GM12878 (cell line): ENCODE results near the gene PLP2. TPM values are rescaled to one million over a fixed set of nuclear protein-coding genes. Genes with fewer than 3 reads are reported as not detected.

Experiments
- ATAC-seq: fragments of 200-7000 bp; cut with Tn5 transposase; 3 replicates; pipeline ENCODE4 v1.9.1; 2020; ENCODE audit warnings: mild to moderate bottlenecking, moderate library complexity
- BruUV-seq: library from RNA; stranded (reverse); fragments of 400-500 nt; replicated peaks from 2 replicates; lab custom pipeline; 2021; lab: Mats Ljungman, UMichigan
- CTCF ChIA-PET: fragments of 300-600 bp; sonication (Branson Sonifier 250); formaldehyde crosslinking; extraction: SDS; loops from one replicate; lab custom pipeline; 2021; ENCODE audit warnings: inconsistent platforms; lab: Yijun Ruan, JAX
- POLR2A ChIA-PET: fragments of 350-600 bp; formaldehyde crosslinking; extraction: SDS; loops from one replicate; lab custom pipeline; 2021; ENCODE audit warnings: inconsistent platforms; lab: Charles Lee
- RAD21 ChIA-PET: fragments of 300-600 bp; sonication (Branson Sonifier 250); formaldehyde crosslinking; loops from one replicate; lab custom pipeline; 2023; ENCODE audit warnings: antibody characterized with exemption; ENCODE audit not compliant: unreplicated experiment; lab: Charles Lee
- SMC1A ChIA-PET: fragments of 300-600 bp; sonication (Branson Sonifier 250); formaldehyde crosslinking; loops from one replicate; lab custom pipeline; 2023; ENCODE audit not compliant: unreplicated experiment, uncharacterized antibody; lab: Charles Lee
- DNase-seq: peaks from one replicate; pipeline ENCODE4 v3.0.0-alpha.2; 2011; ENCODE audit warnings: low read depth, low spot score
- FAIRE-seq: peaks from 3 replicates; lab custom pipeline; 2011; peaks lifted over from hg19 to GRCh38; lab: Jason Lieb, UNC
- H2AFZ ChIP-seq: 2 replicates; pipeline ENCODE4 v1.6.0; 2011; ENCODE audit warnings: low read depth, low read length, control low read depth; ENCODE audit not compliant: control insufficient read depth
- H3K27ac ChIP-seq: 2 replicates; pipeline ENCODE4 v1.5.1; 2011; ENCODE audit warnings: control low read depth; ENCODE audit not compliant: control insufficient read depth, insufficient read depth
- H3K27me3 ChIP-seq, 2 experiments: replicated peaks in 1 of 2; 2 replicates each; pipeline versions ENCODE4 v1.6.0 to v1.6.1; 2011; ENCODE audit warnings: low read length in 1 of 2; ENCODE audit not compliant: control insufficient read depth in 2 of 2, insufficient read depth in 2 of 2
- H3K36me3 ChIP-seq, 2 experiments: 2 replicates each; pipeline ENCODE4 v1.5.1; 2011; ENCODE audit warnings: low read length in 1 of 2; ENCODE audit not compliant: control insufficient read depth in 2 of 2, insufficient read depth in 2 of 2
- H3K4me1 ChIP-seq: 2 replicates; pipeline ENCODE4 v1.6.1; 2011; ENCODE audit warnings: mild to moderate bottlenecking, low read length, moderate library complexity, mixed read lengths; ENCODE audit not compliant: control insufficient read depth, insufficient read depth
- H3K4me2 ChIP-seq: 2 replicates; pipeline ENCODE4 v1.6.0; 2011; ENCODE audit warnings: control low read depth; ENCODE audit not compliant: control insufficient read depth, insufficient read depth
- H3K4me3 ChIP-seq: fragments of 200-600 bp; sonication (generic); 2 replicates; pipeline ENCODE4 v1.5.1; 2016
- H3K79me2 ChIP-seq: 2 replicates; pipeline ENCODE4 v1.6.0; 2011; ENCODE audit warnings: low read length; ENCODE audit not compliant: control insufficient read depth, insufficient read depth
- H3K9ac ChIP-seq: 2 replicates; pipeline ENCODE4 v1.8.0; 2011; ENCODE audit warnings: low read length, control low read depth, mixed read lengths; ENCODE audit not compliant: control insufficient read depth, insufficient read depth
- H3K9me3 ChIP-seq: replicated peaks from 3 replicates; pipeline ENCODE4 v1.5.1; 2011; ENCODE audit warnings: mild to moderate bottlenecking, low read length; ENCODE audit not compliant: control insufficient read depth, insufficient read depth
- H4K20me1 ChIP-seq: 2 replicates; pipeline ENCODE4 v1.6.0; 2011; ENCODE audit not compliant: control insufficient read depth, insufficient read depth
- BCL3 ChIP-seq: IDR thresholded peaks from 2 replicates; pipeline ENCODE4 v1.6.1; 2011; ENCODE audit warnings: borderline replicate concordance, low read depth, mild to moderate bottlenecking, moderate library complexity, low read length; ENCODE audit not compliant: insufficient read depth, poor library complexity, severe bottlenecking
- CTCF ChIP-seq, 3 experiments: IDR thresholded peaks in 2 of 3; conservative IDR thresholded peaks in 1 of 3; 2 replicates each; pipeline ENCODE4 v1.5.1; 2011; ENCODE audit warnings: low read depth in 3 of 3, low read length in 3 of 3, mild to moderate bottlenecking in 3 of 3, control low read depth in 2 of 3, moderate library complexity in 2 of 3, inconsistent platforms in 1 of 3, mixed read lengths in 1 of 3; ENCODE audit not compliant: control insufficient read depth in 2 of 3, insufficient read depth in 1 of 3; ENCODE audit errors: extremely low read depth in 1 of 3
- HDGF ChIP-seq: fragments of 450-650 bp; IDR thresholded peaks from 2 replicates; pipeline ENCODE4 v1.6.1; 2016; ENCODE audit warnings: antibody characterized with exemption
- NFYB ChIP-seq: IDR thresholded peaks from 2 replicates; pipeline ENCODE4 v1.6.1; 2011; ENCODE audit warnings: low read depth, mild to moderate bottlenecking, low read length, improper control_type of control experiment, moderate library complexity; ENCODE audit not compliant: insufficient read depth
- RCOR1 ChIP-seq: conservative IDR thresholded peaks from 2 replicates; pipeline ENCODE4 v1.6.1; 2012; ENCODE audit warnings: low read depth, low read length, improper control_type of control experiment
- ZNF207 ChIP-seq: fragments of 450-650 bp; IDR thresholded peaks from 2 replicates; pipeline ENCODE4 v1.6.1; 2014; ENCODE audit warnings: antibody characterized with exemption, mild to moderate bottlenecking, borderline replicate concordance
- WGBS: methylation state at CpG from one replicate; pipeline ENCODE4 v1.1.6; 2016; ENCODE audit warnings: low lambda C conversion rate; ENCODE audit not compliant: insufficient replicate concordance, insufficient coverage; ENCODE audit errors: missing lambda C conversion rate; 5-methylcytosine and 5-hydroxymethylcytosine counted together
- in situ Hi-C: fragments of 300-500 bp; cut with MboI; formaldehyde crosslinking; loops from 9 replicates; pipeline ENCODE4 v1.14.3; 2018; ENCODE audit warnings: mixed read lengths
- intact Hi-C: fragments of 100-400 bp; cut with micrococcal nuclease; formaldehyde crosslinking; loops from one replicate; pipeline ENCODE4 v1.14.2; 2022; ENCODE audit not compliant: unreplicated experiment
- polyA plus RNA-seq, 11 experiments: library from polyadenylated mRNA; depleted of rRNA in 4 of 11; unstranded in 6 of 11; stranded (reverse) in 5 of 11; fragments of >200 nt; fragmentation: Nextera tagmentation in 4 of 11; fragmentation: Illumina TruSeq in 1 of 11; extraction: Ambion mirVana in 4 of 11; extraction: Trizol in 1 of 11; gene quantifications; 1 replicate in 1 of 11; 2 replicates in 10 of 11; pipeline versions ENCODE4 v1.2.1 to v1.2.3, GENCODE V29; 2011 to 2016; ENCODE audit warnings: inconsistent platforms in 2 of 11, missing spikeins in 2 of 11, low read depth in 1 of 11
- total RNA-seq, 4 experiments: library from RNA; depleted of rRNA in 3 of 4; stranded (reverse); fragments of >200 nt in 3 of 4; fragmentation: Illumina TruSeq in 1 of 4; extraction: Trizol in 1 of 4; gene quantifications; 2 replicates each; pipeline versions ENCODE4 v1.2.1 to v1.2.3, GENCODE V29; 2013 to 2021

The PLP2 gene
- total and polyA plus RNA-seq, 10 of the 15 experiments (the other 5 are each of a cell fraction or from before 2014, with no cell fraction given) = 56.6 to 177 (median 99.3) TPM

GRCh38 chrX:49193542-49193964 is 21.9 kb downstream of the PLP2 start:
- ATAC-seq = no peak
- no peak overlapping the region for H3K4me3 ChIP-seq
- H3K27ac ChIP-seq = no peak overlapping the region
- intact Hi-C loops (loop anchor here (5.0 kb wide), 1 partner anchor 44 kb away; the partner anchor contains the start of gene CCDC22), in situ Hi-C loops (loop anchor here (5.0 kb wide), 1 partner anchor 74 kb away; the partner anchor contains the start of gene PPP1R3F)
- no peak for DNase-seq
- peaks cover 3% of the 10 kb centered on the region; the same call in 1 of the 2 replicates for H3K4me1 ChIP-seq
- no peak for FAIRE-seq
- H4K20me1 ChIP-seq = no peaks in the 10 kb centered on the region
- no peaks in the 10 kb centered on the region for H3K9me3 ChIP-seq
- H3K36me3 ChIP-seq = no peaks in the 10 kb centered on the region
- H2AFZ ChIP-seq = no peak overlapping the region
- no TSS peak for BruUV-seq
- H3K79me2 ChIP-seq = no peaks in the 10 kb centered on the region; the same call in 1 of the 2 replicates
- H3K4me2 ChIP-seq = no peak overlapping the region
- POLR2A ChIA-PET = interaction anchor here (1.2 to 1.4 kb wide), 2 partner anchors 42 to 78 kb away, joined by 3 to 4 read pairs; partner anchors contain the start of gene CCDC22
- TF ChIP-seq RCOR1 (no peak), BCL3 (no peak), CTCF (IDR thresholded peaks at IDR 0.05 in 2 of 3, conservative IDR thresholded peaks at IDR 0.05 in 1 of 3; ENCODE audit: control insufficient read depth in 2 of 3, extremely low read depth in 1 of 3, insufficient read depth in 1 of 3, low read depth in 3 of 3, low read length in 3 of 3) (peak in 1 of 3 experiments; percentile 14; a peak in 1 of 6 replicates), ZNF207 (no peak), NFYB (no peak), HDGF (no peak)
- TF ChIP-seq, all 136 proteins: peak for 1
- RAD21 ChIA-PET = interaction anchor here (1.0 to 1.9 kb wide), 4 partner anchors 27 to 640 kb away, joined by 3 to 11 read pairs (median 4); no protein-coding TSS in a partner anchor
- WGBS = 26% methylated on average over 2 of the region's 2 CpGs
- Histone ChIP-seq H3K9ac (no peak overlapping the region), H3K27me3 (no peaks in the 10 kb centered on the region)
- SMC1A ChIA-PET = interaction anchor here (1.4 to 2.9 kb wide), 3 partner anchors 14 to 75 kb away, joined by 5 to 9 read pairs (median 6); partner anchors contain the start of gene CCDC22
- CTCF ChIA-PET = interaction anchor here (0.9 to 5.8 kb wide), 9 partner anchors 15 to 560 kb away, joined by 3 to 57 read pairs (median 10); partner anchors contain the start of gene PPP1R3F
